Small intestine (tissue), 7 donors: ENCODE measurements around the gene GPD1L. TPM values are rescaled to one million over a fixed set of nuclear protein-coding genes. Genes with fewer than 3 reads are reported as not detected.
"Not testable (repeated sequence)": the region's sequence is repeated elsewhere in the genome, so short reads cannot be mapped to it uniquely, and the experiment has no call there.

Experiments used
- DNase-seq, 2 donors: peaks; one replicate each; pipeline versions ENCODE4 v3.0.0 to v3.0.0-alpha.2; 2013
- FAIRE-seq: peaks from 2 replicates; lab custom pipeline; 2012; peaks lifted over from hg19 to GRCh38; lab: Jason Lieb, UNC
- H3K27ac ChIP-seq, 3 donors: one replicate each; pipeline ENCODE4 v1.5.1; 2013; ENCODE audit warnings: low read length in 2 of 3, mild to moderate bottlenecking in 2 of 3, control low read depth in 1 of 3, inconsistent platforms in 1 of 3, low read depth in 1 of 3, moderate library complexity in 1 of 3
- H3K27me3 ChIP-seq, 3 donors: one replicate each; pipeline ENCODE4 v1.6.1; 2013; ENCODE audit warnings: low read length in 3 of 3, inconsistent platforms in 1 of 3; ENCODE audit not compliant: control insufficient read depth in 3 of 3, insufficient read depth in 3 of 3
- H3K36me3 ChIP-seq, 3 donors: one replicate each; pipeline ENCODE4 v1.6.1; 2013; ENCODE audit warnings: low read length in 3 of 3, inconsistent platforms in 1 of 3, low read depth in 1 of 3, mild to moderate bottlenecking in 1 of 3, moderate library complexity in 1 of 3; ENCODE audit not compliant: control insufficient read depth in 3 of 3, insufficient read depth in 2 of 3
- H3K4me1 ChIP-seq, 3 donors: one replicate each; pipeline ENCODE4 v1.6.1; 2013; ENCODE audit warnings: low read length in 2 of 3, inconsistent platforms in 1 of 3, low read depth in 1 of 3, mild to moderate bottlenecking in 1 of 3, moderate library complexity in 1 of 3; ENCODE audit not compliant: control insufficient read depth in 3 of 3, insufficient read depth in 2 of 3
- H3K4me3 ChIP-seq, 3 donors: one replicate each; pipeline ENCODE4 v1.5.1; 2013; ENCODE audit warnings: low read length in 3 of 3, control low read depth in 1 of 3, inconsistent platforms in 1 of 3, low read depth in 1 of 3, mild to moderate bottlenecking in 1 of 3, moderate library complexity in 1 of 3
- H3K9me3 ChIP-seq, 2 donors: one replicate each; pipeline ENCODE4 v1.6.1; 2013; ENCODE audit warnings: low read depth in 1 of 2, low read length in 1 of 2; ENCODE audit not compliant: control insufficient read depth in 2 of 2, insufficient read depth in 1 of 2
- WGBS, 3 donors: extraction: QIAGEN DNeasy Blood & Tissue Kit; methylation state at CpG; one replicate each; pipeline ENCODE4 v1.1.7; 2013; 5-methylcytosine and 5-hydroxymethylcytosine counted together
- polyA plus RNA-seq, 4 donors: library from polyadenylated mRNA; stranded (reverse) in 3 of 4; unstranded in 1 of 4; fragments of 200-250 nt in 3 of 4; fragments of 120-200 nt in 1 of 4; gene quantifications; one replicate each; pipeline versions ENCODE4 v1.2.1 to v1.2.3, GENCODE V29; 2013
- donor health status: healthy with polysubstance abuse.
- donor health status: control.
- donor health status: control.
- donor health status: Bipolar disorder and iron deficiency.
- donor health status: healthy.

GPD1L gene
- polyA plus RNA-seq, 4 donors, result 15.0 to 58.1 (median 27.3) TPM

- Histone ChIP-seq H3K36me3 (no peaks in the 10 kb centered on the region), H3K9me3 (no peaks in the 10 kb centered on the region), H3K4me3 (no peak overlapping the region), H3K27ac (no peak overlapping the region), H3K27me3 (no peaks in the 10 kb centered on the region), H3K4me1 (peaks cover 0 to 10% (median 0%) of the 10 kb centered on the region in 3 donors)
- WGBS, 3 donors, result 83 to 85% (median 84%) methylated on average over 7 of the region's 7 CpGs
- FAIRE-seq (no peak), DNase-seq (no peak)
These were observed 74.9 kb downstream of the GPD1L start for GRCh38 chr3:32181365-32181764.

GRCh38 chr3:32181796-32182195 lies 75.4 kb downstream of the GPD1L start:
- WGBS, 3 donors, result 85 to 90% (median 89%) methylated on average over 6 of the region's 6 CpGs
- no peaks in the 10 kb centered on the region for H3K9me3 ChIP-seq
- H3K4me1 ChIP-seq, result peaks cover 0 to 11% (median 0%) of the 10 kb centered on the region in 3 donors
- FAIRE-seq (no peak), DNase-seq (no peak)
- no peak overlapping the region for H3K27ac ChIP-seq
- H3K36me3 ChIP-seq, result no peaks in the 10 kb centered on the region
- H3K27me3 ChIP-seq, result no peaks in the 10 kb centered on the region
- H3K4me3 ChIP-seq, result no peak overlapping the region

GRCh38 chr3:32184187-32184730 lies 77.8 kb downstream of the GPD1L start:
- Histone ChIP-seq H3K27me3 (no peaks in the 10 kb centered on the region), H3K36me3 (no peaks in the 10 kb centered on the region), H3K9me3 (no peaks in the 10 kb centered on the region), H3K4me1 (peaks cover 0 to 6% (median 0%) of the 10 kb centered on the region in 3 donors), H3K27ac (no peak overlapping the region), H3K4me3 (no peak overlapping the region)
- 64 to 75% (median 72%) methylated on average over 3 of the region's 3 CpGs for WGBS, 3 donors
- DNase-seq (no peak), FAIRE-seq (no peak)

DNA sequence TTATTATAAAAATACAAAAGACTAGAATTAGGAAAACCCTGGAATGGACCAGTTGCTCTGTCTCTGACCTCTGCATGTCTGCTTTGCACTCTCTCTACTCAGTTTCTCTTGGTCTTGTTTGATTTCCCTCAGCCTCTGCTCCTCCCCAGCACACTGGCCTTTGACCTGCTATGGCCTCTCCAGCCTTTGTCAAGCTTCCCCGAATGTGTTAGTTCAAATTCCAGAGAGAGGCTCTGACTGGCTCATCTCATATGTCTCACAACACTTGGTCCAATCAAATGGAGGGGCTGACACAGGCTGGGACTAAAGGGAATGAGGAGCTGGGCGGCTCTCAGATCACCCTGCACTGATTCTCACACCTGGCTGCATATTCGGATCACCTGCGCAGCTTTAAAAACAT lies 79.7 kb downstream of the GPD1L start:
- peak in 1 of 2 donors; percentile 8 for DNase-seq

GRCh38 chr3:32186876-32187275 lies 80.5 kb downstream of the GPD1L start:
- 77 to 82% (median 78%) methylated on average over 2 of the region's 2 CpGs for WGBS, 3 donors
- no peak for DNase-seq
- no peak for FAIRE-seq
- no peaks in the 10 kb centered on the region for H3K9me3 ChIP-seq
- H3K27ac ChIP-seq, result no peak overlapping the region
- no peak overlapping the region for H3K4me3 ChIP-seq
- H3K36me3 ChIP-seq, result no peaks in the 10 kb centered on the region
- no peaks in the 10 kb centered on the region for H3K27me3 ChIP-seq
- H3K4me1 ChIP-seq, result peaks cover 0 to 6% (median 0%) of the 10 kb centered on the region in 3 donors

More for the DNA sequence above, 79.7 kb downstream of the GPD1L start:
- H3K27ac ChIP-seq, result no peak overlapping the region
- H3K4me3 ChIP-seq, result no peak overlapping the region
- H3K4me1 ChIP-seq, result peaks cover 0 to 6% (median 0%) of the 10 kb centered on the region in 3 donors
- no peaks in the 10 kb centered on the region for H3K27me3 ChIP-seq
- H3K9me3 ChIP-seq, result no peaks in the 10 kb centered on the region
- FAIRE-seq, result no peak
- 67 to 80% (median 80%) methylated on average over 4 of the region's 4 CpGs for WGBS, 3 donors
- no peaks in the 10 kb centered on the region for H3K36me3 ChIP-seq

DNA sequence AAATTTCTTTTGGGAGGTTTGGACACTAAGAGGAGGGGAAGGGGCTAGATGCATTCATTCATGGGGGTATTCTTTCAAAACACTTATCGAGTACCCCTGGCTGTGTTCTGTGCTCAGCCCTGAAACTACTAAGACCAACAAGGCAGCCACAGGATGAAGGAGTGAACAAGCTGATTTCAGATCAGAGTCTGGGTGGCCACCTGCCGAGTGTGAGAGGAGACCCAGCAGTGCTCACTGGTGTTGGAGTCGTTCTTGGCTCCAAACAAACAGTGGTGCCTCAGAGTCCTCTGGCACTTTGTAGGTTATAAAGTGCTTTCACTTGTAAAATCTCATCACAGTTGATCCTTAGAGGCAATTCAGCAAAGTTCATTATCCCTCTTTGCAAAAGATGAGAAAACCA lies 83.3 kb downstream of the GPD1L start:
- H3K27ac ChIP-seq, result no peak overlapping the region
- no peaks in the 10 kb centered on the region for H3K9me3 ChIP-seq
- DNase-seq, result no peak
- peaks cover 0 to 6% (median 0%) of the 10 kb centered on the region in 3 donors for H3K4me1 ChIP-seq
- no peak for FAIRE-seq
- H3K4me3 ChIP-seq, result no peak overlapping the region
- WGBS, 3 donors, result 70 to 74% (median 70%) methylated on average over 3 of the region's 3 CpGs
- H3K36me3 ChIP-seq, result no peaks in the 10 kb centered on the region
- H3K27me3 ChIP-seq, result no peaks in the 10 kb centered on the region

GRCh38 chr3:32190556-32190955 lies 84.1 kb downstream of the GPD1L start:
- H3K27me3 ChIP-seq, H3K4me3 ChIP-seq, H3K4me1 ChIP-seq, H3K36me3 ChIP-seq, DNase-seq, H3K27ac ChIP-seq, H3K9me3 ChIP-seq, FAIRE-seq: not testable (repeated sequence)
- WGBS, 3 donors, result 84 to 88% (median 88%) methylated on average over 6 of the region's 6 CpGs

DNA sequence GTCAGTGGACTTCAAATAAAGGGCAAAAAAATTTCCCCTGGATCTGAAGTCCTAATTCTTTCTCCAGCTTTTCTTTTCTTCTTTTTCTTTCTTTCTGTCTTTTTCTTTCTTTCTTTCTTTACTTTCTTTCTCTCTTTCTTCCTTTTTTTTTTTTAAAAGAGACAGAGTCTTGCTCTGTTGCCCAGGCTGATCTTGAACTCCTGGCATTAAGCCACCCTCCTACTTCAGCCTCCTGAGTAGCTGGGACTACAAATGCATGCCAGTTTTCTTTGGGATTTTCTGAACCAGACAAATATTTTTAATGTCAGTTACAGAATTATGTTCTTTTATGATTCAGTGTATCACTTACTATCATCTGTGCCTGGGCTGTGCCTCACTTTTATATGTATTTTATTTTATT lies 86.7 kb downstream of the GPD1L start:
- FAIRE-seq, result no peak

DNA sequence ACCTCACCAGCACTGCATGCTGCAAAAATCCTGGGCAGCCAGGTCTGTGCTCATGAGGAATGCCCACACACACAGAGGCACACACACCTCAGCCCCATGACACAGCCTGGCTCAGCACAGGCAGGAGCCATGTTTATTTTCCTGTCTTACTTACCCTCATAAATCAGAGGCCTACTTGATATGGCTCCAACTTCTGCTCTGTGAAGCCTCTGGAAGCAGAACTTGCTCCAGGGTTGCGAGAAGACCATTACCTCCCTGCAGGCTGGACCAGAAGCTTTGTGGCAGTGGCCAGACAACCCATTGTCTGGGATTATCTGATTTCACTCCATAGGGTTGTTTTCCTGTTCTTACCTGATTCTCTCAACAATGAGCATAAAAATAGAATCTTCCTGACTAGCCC lies 88.2 kb downstream of the GPD1L start:
- Histone ChIP-seq H3K36me3 (no peaks in the 10 kb centered on the region), H3K27me3 (no peaks in the 10 kb centered on the region), H3K4me1 (no peaks in the 10 kb centered on the region), H3K4me3 (no peak overlapping the region), H3K27ac (no peak overlapping the region), H3K9me3 (no peaks in the 10 kb centered on the region)
- 87 to 95% (median 93%) methylated on average over 1 of the region's 1 CpG for WGBS, 3 donors
- FAIRE-seq, result no peak
- no peak for DNase-seq

More for the DNA sequence above, 86.7 kb downstream of the GPD1L start:
- Histone ChIP-seq H3K4me3 (no peak overlapping the region), H3K4me1 (no peaks in the 10 kb centered on the region), H3K9me3 (no peaks in the 10 kb centered on the region), H3K36me3 (no peaks in the 10 kb centered on the region), H3K27me3 (no peaks in the 10 kb centered on the region), H3K27ac (no peak overlapping the region)
- DNase-seq, result no peak
